NCI-H128 (cell line): ENCODE results near the gene EHBP1.

Experiments
- DNase-seq: peaks from one replicate; lab custom pipeline; 2025; ENCODE audit not compliant: unreplicated experiment; lab: John Stamatoyannopoulos, UW

Gene EHBP1

GRCh38 chr2:62874881-62875383 lies 169.4 kb downstream of the EHBP1 start:
- no peak for DNase-seq

DNA sequence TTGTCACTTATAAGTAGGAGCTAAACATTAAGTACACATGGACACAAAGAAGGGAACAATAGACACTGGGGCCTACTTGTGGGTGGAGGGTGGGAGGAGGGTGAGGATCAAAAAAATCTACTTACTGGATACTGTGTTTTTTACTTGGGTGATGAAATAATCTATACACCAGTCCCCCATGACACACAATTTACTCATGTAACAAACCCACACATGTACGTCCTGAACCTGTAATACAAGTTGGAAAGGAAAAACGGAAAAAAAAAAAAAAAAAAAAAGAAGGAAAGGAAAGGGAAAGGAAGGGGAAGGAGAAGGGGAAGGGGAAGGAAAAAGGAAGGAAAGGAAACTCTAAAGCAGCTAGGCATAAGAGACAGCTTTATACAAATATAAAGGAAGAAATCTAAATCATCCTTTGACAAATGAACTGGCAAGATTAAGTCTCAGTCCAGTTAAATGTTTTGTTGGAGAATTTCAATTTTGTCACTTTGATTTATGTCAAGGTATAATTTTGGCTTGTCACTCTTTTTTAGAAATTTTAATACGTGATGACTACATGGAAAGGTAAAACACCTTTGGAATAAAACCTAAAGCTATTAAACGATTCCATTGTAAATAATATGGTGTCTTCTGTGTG lies 175.8 kb downstream of the EHBP1 start:
- DNase-seq = no peak

GRCh38 chr2:62883629-62884028 lies 178.1 kb downstream of the EHBP1 start:
- no peak for DNase-seq

DNA sequence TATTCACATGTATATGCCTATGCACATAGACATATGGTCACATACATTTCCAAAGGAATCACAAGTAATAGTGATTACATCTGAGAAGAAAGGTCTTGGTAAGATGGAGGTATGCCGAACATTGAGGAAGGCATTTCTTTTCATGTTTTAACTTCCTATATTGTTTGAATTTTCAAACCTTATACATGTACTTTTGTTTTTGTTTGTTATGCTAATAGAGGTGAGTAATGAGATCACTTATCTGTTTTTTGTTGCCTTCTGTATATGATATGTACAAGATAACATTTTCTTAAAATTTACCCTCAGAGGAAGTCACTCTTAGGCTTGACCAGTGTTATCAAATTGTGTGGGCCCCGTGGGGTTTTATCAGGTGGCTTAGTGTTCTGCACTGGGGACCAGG lies 178.6 kb downstream of the EHBP1 start:
- no peak for DNase-seq

- no peak for DNase-seq
Observed at GRCh38 chr2:62884514-62884913, 179.0 kb downstream of the EHBP1 start.

- DNase-seq = no peak
Observed at GRCh38 chr2:62894966-62895631, 189.6 kb downstream of the EHBP1 start.

- no peak for DNase-seq
Observed at GRCh38 chr2:62895632-62896009, 190.1 kb downstream of the EHBP1 start.

DNA sequence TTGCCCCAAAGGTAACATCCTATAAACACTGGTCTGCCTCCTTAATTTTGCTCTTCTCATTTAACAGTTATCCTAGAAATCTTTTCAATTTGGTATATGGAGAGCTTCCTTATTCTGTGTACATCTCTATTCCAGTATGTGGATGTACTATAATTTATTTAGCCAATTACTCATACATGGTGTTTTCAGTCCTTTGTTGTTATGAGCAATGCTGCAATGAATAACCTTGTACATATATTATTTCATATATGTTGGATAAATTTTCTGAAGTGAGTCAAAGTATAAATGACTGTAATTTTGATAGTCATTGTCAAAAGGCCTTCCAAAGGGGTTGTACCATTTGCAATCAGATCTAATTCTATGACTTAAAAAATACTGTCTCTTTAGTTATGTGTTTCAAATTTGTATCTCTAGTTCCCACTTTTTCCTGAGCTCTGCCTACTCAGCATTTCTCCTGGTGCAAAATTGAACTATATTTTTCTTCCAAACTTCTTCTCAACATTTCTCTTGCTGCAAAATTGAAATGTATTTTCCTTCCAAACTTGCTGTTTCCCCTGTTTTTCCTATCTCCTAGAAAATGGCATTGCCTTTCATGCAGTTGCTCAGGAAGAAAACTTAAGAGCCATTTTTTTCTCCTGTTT lies 191.8 kb downstream of the EHBP1 start:
- DNase-seq = no peak

DNA sequence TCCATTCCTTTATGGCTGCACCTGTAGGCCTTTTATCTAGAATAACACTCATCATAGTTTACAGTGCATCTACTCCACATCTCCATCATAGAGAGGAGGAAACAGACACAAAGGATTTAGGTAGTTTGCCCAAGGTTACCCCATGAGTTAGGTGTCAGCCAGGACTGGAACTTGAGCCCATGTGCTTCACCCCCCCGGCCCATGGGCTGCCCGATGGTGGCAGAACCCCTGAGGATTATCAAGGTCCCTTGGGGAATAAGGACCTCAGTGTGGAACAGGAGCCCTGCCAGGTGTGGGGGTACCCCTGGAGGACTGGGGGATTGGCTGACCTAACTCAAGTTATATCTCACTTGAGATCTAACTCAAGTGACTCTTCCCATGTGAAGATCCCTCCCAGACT lies 198.8 kb downstream of the EHBP1 start:
- no peak for DNase-seq

DNA sequence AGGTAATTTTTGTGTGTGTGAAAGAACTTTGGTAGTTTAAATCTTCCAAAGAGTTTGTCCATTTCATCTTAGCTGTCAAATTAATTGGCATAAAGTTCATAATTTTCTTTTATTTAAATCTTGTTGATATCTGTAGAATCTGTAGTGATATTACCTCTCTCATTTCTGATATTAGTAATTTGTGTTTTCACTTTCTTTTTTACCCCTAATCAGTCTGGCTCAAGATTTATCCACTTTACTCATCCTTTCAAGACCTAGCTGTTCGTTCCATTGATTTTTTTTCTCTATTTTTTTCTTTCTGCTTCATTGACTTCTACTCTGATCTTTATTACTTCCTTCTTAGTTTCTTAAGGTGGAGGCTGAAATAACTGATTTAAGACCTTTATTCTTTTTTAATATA lies 202.6 kb downstream of the EHBP1 start:
- no peak for DNase-seq

DNA sequence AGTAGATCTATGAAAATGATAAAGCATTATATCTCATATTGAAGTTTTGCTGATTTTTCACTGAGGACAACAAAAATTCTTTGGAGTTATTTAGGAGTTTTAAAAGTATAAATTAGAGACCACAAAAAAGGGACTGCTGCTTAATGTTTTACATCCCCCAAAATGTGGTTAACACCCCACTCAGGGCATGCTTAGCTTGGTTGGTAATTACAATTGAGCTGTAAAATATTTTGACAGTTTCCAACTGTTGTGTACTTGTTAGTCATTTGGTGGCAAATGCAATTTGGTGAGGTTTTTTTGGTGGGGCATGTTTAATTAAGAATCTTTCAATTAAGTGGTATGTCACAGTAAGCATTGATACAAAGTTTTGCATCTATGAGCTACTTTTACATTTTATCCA lies 207.8 kb downstream of the EHBP1 start:
- DNase-seq = no peak

DNA sequence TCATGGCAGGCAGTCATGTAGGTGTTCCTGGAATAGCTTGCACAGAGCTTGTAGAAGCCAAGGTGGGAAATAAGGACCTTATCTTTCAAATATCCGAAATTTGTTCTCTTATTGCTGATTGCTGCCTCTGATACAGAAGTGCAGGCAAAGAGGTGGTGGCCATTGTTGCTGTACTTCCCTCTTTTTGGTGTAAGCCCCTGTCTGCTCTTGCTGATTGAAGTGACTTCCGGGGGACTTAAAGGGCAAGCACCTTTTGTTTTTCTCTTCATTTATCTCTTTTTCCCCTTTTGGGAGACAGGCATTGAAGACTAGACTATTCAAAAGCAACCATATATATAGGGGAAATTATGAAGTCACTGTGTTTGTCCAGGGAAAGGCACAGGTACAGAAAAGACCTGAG lies 213.5 kb downstream of the EHBP1 start:
- no peak for DNase-seq

GRCh38 chr2:62920070-62920469 lies 214.6 kb downstream of the EHBP1 start:
- no peak for DNase-seq

- no peak for DNase-seq
Observed at GRCh38 chr2:62923242-62923641, 217.7 kb downstream of the EHBP1 start.

DNA sequence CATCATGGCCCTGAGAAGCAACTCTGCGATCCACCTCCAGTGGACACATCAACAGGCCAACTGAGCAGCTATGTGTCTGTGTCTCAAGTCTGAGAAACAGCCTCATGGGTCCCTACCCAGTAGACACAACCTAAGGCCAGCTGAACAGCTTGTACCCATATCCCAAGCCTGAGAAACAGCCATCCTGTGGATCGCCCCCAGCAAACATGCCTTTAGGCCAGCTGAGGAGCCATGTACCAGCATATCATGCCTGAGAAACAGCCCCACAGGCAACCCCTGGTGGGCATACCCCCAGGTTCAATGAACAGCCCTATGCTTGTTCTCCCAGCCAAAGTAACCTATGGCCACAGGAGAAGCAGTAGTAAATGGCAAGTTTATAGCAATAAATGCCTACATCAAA lies 218.4 kb downstream of the EHBP1 start:
- no peak for DNase-seq

GRCh38 chr2:62928015-62928414 lies 222.5 kb downstream of the EHBP1 start:
- DNase-seq = no peak

DNA sequence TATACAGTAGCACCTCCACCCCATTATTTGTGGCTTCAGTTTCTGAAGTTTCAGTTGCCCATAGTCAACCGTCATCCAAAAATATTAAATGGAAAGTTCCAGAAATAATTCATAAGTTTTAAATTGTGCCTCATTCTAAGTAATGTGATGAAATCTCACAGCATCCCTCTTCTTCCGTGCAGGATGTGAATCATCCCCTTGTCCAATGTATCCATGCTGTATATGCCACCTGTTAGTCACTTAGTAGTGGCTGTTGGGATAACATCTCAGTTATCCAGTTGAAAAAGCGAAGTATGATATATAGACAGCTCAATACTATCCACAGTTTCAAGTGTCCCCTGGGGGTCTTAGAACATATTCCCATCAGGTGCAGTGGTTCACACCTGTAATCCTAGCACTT lies 226.0 kb downstream of the EHBP1 start:
- DNase-seq = no peak

- no peak for DNase-seq
Observed at GRCh38 chr2:62933398-62933917, 227.9 kb downstream of the EHBP1 start.

DNA sequence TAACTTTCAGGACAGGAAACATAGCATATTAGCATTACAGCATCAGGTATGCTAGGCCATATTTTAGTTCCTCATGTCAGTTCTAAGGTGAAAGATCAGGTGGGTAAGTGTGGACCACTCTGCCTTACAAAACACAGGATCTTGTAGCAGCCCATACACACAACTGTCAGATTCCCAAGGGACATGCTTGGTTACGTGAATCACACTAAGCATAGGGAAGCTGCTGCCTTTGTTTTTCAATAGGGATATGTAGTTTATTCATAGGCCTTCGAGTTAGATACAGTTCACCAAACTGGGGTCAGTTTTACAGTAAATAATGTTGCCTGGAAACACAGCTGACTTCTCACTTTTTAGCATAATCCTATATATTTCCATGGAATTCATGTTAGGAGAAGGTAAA lies 229.0 kb downstream of the EHBP1 start:
- DNase-seq = no peak

- DNase-seq = no peak
Observed at GRCh38 chr2:62938126-62938525, 232.6 kb downstream of the EHBP1 start.

DNA sequence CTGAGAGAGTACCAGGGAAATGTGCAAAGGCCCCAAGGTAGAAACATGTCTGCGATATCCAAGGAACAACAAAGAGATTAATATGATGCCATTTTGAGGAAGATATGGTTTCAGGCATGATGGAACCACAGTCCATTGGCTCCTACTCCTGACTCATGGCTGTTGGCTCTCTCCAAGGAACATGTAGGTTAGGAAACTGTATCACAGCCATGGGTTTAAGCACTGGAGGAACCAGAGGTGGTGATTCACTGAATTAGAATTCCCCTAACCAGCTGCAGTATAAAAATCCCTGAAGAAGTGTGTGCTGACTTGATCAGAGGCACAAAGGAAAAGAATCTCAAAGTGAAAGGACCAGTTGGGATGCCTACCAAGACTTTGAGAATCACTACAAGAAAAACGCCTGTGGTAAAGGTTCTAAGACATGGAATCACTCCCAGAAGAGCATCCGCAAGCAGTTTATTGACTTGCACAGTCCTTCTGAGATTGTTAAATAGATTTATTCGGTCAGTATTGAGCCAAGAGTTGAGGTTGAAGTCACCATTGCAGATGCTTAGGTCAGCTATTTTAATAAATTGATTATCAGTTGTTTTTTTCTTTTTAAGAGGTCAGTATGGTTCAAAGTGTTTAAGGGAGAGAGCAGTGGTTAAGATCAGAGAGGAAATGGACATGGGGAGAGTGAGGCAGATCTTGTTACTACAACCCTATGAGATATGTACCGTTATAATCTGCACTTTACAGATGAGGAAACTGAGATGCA lies 234.4 kb downstream of the EHBP1 start:
- DNase-seq = no peak
